ENCODE results near the gene RPTOR.

Gene RPTOR

DNA sequence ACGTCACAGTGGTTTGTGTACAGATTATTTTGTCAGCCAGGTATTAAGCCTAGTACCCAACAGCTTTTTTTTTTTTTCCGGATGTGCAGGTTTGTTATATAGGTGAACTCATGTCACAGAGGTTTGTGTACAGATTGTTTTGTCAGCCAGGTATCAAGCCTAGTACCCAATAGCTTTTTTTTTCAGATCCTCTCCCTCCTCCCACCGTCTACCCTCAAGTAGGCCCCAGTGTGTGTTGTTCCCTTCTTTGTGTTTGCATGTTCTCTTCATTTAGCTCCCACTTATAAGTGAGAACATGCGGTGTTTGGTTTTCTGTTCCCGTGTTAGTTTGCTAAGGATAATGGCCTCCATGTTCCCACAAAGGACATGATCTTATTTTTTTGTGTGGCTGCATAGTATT lies 19.9 kb downstream of the RPTOR start:
- Histone ChIP-seq H3K4me1 (no peaks in the 10 kb centered on the region), H3K4me3 (ENCODE audit: low read depth, low read length) (no peak overlapping the region), H3K36me3 (no peaks in the 10 kb centered on the region), H3K27me3 (no peaks in the 10 kb centered on the region), H3K9me3 (no peaks in the 10 kb centered on the region)
- TF ChIP-seq, protein P1, sequence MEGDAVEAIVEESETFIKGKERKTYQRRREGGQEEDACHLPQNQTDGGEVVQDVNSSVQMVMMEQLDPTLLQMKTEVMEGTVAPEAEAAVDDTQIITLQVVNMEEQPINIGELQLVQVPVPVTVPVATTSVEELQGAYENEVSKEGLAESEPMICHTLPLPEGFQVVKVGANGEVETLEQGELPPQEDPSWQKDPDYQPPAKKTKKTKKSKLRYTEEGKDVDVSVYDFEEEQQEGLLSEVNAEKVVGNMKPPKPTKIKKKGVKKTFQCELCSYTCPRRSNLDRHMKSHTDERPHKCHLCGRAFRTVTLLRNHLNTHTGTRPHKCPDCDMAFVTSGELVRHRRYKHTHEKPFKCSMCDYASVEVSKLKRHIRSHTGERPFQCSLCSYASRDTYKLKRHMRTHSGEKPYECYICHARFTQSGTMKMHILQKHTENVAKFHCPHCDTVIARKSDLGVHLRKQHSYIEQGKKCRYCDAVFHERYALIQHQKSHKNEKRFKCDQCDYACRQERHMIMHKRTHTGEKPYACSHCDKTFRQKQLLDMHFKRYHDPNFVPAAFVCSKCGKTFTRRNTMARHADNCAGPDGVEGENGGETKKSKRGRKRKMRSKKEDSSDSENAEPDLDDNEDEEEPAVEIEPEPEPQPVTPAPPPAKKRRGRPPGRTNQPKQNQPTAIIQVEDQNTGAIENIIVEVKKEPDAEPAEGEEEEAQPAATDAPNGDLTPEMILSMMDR (IDR thresholded peaks at IDR 0.05; ENCODE audit: low read depth, low read length): no peak
- DNase-seq: no peak

DNA sequence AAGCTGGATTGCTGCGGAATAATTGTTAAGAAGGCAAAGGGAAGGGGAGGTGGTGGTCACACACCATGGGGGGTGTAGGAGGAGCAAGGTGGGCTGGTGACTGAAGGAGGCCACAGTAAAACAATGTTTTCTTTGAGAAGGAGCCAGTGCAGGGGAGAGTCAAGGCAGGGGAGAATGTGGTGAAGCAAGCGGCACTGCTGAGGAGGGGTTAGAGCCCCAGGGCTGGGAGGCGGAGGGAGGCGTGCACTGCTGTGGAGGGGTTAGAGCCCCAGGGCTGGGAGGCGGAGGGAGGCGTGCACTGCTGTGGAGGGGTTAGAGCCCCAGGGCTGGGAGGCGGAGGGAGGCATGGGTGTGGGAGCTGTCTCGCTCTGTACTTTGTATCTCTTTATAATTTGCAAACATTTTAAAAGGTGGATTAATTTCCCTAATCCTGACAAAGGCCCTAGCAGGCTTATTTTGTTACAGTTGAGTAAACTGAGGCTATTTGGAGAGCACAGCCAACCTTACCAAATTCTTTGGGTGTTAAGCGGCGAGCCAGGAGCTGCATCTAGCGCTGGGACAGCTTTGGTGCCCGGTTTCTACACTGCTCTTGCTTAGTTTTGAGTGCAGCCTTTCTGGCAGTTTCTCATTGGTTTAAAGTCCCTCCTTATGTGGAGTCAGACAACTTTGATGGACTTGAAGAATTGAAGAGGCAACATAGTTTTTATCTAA lies 20.9 kb downstream of the RPTOR start:
- no peaks in the 10 kb centered on the region for H3K9me3 ChIP-seq
- H3K4me3 ChIP-seq (ENCODE audit: low read depth, low read length): no peak overlapping the region
- TF ChIP-seq, protein P1 (IDR thresholded peaks at IDR 0.05; ENCODE audit: low read depth, low read length): no peak
- no peaks in the 10 kb centered on the region for H3K4me1 ChIP-seq
- no peak for DNase-seq
- H3K36me3 ChIP-seq: no peaks in the 10 kb centered on the region
- no peaks in the 10 kb centered on the region for H3K27me3 ChIP-seq

DNA sequence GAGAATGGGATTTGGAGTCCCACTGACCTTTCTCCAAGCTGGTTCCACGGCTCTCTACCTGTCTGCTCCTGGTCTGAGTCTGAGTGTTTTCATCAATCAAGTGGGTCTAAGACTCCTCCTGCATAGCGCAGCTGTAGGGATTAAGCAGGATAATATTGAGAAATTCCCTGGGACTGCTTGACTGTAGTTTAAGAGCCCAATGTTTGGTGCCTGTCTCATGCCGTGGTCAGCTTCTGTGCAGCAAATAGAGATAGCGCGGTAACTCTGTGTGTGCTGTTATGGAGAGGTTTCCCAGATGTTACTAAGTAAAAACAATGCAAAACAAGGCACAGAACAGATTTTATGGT lies 21.4 kb downstream of the RPTOR start:
- TF ChIP-seq, protein P1 (IDR thresholded peaks at IDR 0.05; ENCODE audit: low read depth, low read length): no peak
- Histone ChIP-seq H3K9me3 (no peaks in the 10 kb centered on the region), H3K36me3 (no peaks in the 10 kb centered on the region), H3K27me3 (no peaks in the 10 kb centered on the region), H3K4me3 (ENCODE audit: low read depth, low read length) (no peak overlapping the region), H3K4me1 (no peaks in the 10 kb centered on the region)
- DNase-seq: no peak

DNA sequence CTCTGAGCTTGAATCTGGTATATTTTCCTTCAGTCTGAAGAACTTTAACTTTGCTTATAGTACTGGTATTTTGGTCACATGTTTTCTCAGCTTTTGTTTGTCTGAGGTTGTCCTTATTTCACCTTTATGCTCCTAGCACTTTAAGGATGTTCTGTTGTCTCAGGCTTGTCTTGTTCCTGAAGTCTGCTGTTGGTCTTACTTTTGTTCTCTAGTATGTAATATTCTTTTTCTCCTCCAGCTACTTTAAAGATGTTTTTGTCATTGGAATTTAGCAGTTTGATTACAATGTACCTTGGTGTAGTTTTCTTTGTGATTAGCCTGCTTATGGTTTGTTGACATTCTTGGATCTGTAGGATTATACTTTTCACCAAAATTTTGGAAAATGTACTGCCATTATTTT lies 23.6 kb downstream of the RPTOR start:
- H3K9me3 ChIP-seq: no peaks in the 10 kb centered on the region
- no peak for DNase-seq
- H3K27me3 ChIP-seq: no peaks in the 10 kb centered on the region
- no peak overlapping the region for H3K4me3 ChIP-seq (ENCODE audit: low read depth, low read length)
- no peaks in the 10 kb centered on the region for H3K36me3 ChIP-seq
- TF ChIP-seq, protein P1 (IDR thresholded peaks at IDR 0.05; ENCODE audit: low read depth, low read length): no peak
- H3K4me1 ChIP-seq: no peaks in the 10 kb centered on the region

DNA sequence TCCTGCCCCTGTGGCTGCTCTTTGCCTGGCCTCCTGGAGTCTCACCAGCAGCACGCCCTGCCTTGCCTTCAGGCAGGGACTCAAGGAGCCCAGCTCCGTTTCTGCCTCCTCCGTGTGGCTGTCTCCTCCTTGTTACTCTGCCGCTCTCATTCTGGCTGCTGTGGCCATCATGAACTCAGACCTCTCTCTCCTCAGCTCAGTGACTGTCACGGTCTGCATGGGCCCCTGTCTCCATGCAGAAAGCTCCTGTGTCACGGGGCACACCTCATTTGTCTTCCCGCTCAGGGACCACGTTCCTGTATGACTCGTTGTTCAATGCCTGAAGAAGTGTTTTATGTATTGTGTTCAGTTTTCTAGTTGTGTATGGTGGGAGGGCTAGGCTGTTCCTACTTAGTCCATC lies 25.3 kb downstream of the RPTOR start:
- TF ChIP-seq, protein P1 (IDR thresholded peaks at IDR 0.05; ENCODE audit: low read depth, low read length): no peak
- Histone ChIP-seq H3K36me3 (no peaks in the 10 kb centered on the region), H3K4me3 (ENCODE audit: low read depth, low read length) (no peak overlapping the region), H3K9me3 (no peaks in the 10 kb centered on the region), H3K4me1 (no peaks in the 10 kb centered on the region), H3K27me3 (no peaks in the 10 kb centered on the region)
- no peak for DNase-seq

DNA sequence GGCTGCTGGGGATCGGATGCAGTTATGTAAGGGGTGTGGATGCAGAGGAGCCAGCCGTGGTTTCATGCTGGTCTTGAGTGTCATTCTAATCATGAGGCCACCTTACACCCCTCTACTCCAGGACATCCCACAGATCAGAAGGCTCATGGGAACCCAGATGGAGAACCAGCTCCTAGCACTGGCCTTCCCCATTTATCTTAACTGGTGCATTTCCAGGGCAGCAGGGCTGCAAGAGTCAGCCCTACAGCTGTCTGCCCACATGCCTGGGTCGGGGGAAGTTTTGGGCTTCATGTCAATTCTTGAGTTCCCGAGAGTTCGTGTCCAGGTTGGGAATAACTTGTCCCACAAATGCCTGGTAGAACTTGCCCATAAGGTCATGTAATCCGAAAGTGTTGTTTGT lies 29.1 kb downstream of the RPTOR start:
- TF ChIP-seq, protein P1 (IDR thresholded peaks at IDR 0.05; ENCODE audit: low read depth, low read length): no peak
- no peak overlapping the region for H3K4me3 ChIP-seq (ENCODE audit: low read depth, low read length)
- H3K4me1 ChIP-seq: no peaks in the 10 kb centered on the region
- H3K27me3 ChIP-seq: no peaks in the 10 kb centered on the region
- no peak for DNase-seq
- no peaks in the 10 kb centered on the region for H3K36me3 ChIP-seq
- no peaks in the 10 kb centered on the region for H3K9me3 ChIP-seq

Measured in BE2C (cell line).